Osteoblast (primary cell): Measurements from ENCODE around the gene PLVAP. TPM values are rescaled to one million over a fixed set of nuclear protein-coding genes. Genes with fewer than 3 reads are reported as not detected.

ENCODE experiments used
- DNase-seq: peaks from one replicate; pipeline ENCODE4 v3.0.0; 2011; ENCODE audit warnings: low spot score, mixed read lengths; ENCODE audit not compliant: insufficient read length; ENCODE audit errors: missing footprints
- H2AFZ ChIP-seq: 2 replicates; pipeline ENCODE4 v1.6.0; 2011; ENCODE audit warnings: mild to moderate bottlenecking, low read length
- H3K27ac ChIP-seq: 2 replicates; pipeline ENCODE4 v1.5.1; 2011; ENCODE audit warnings: mild to moderate bottlenecking, low read depth, low read length, moderate library complexity
- H3K27me3 ChIP-seq: 2 replicates; pipeline ENCODE4 v1.6.0; 2012; ENCODE audit warnings: mild to moderate bottlenecking, control low read depth, inconsistent platforms, low read length, moderate library complexity; ENCODE audit not compliant: insufficient read depth
- H3K36me3 ChIP-seq: 2 replicates; pipeline ENCODE4 v1.5.1; 2011; ENCODE audit warnings: mild to moderate bottlenecking, low read length, control low read depth, moderate library complexity; ENCODE audit not compliant: insufficient read depth
- H3K4me1 ChIP-seq: 2 replicates; pipeline ENCODE4 v1.5.1; 2011; ENCODE audit warnings: mild to moderate bottlenecking, low read length, control low read depth, moderate library complexity; ENCODE audit not compliant: insufficient read depth
- H3K4me2 ChIP-seq: 2 replicates; pipeline ENCODE4 v1.6.0; 2011; ENCODE audit warnings: mild to moderate bottlenecking, low read length; ENCODE audit not compliant: insufficient read depth
- H3K4me3 ChIP-seq: fragments of 200-600 bp; sonication (generic); 3 replicates; pipeline ENCODE4 v1.5.1; 2012; ENCODE audit warnings: mild to moderate bottlenecking, low read length, inconsistent platforms; ENCODE audit not compliant: insufficient read depth
- H3K79me2 ChIP-seq: 2 replicates; pipeline ENCODE4 v1.6.0; 2012; ENCODE audit warnings: mild to moderate bottlenecking, low read length, control low read depth, inconsistent platforms; ENCODE audit not compliant: insufficient read depth
- H3K9me3 ChIP-seq: 2 replicates; pipeline ENCODE4 v1.5.1; 2011; ENCODE audit warnings: low read depth, low read length, control low read depth
- H4K20me1 ChIP-seq: 2 replicates; pipeline ENCODE4 v1.6.0; 2012; ENCODE audit warnings: mild to moderate bottlenecking, low read length, control low read depth; ENCODE audit not compliant: insufficient read depth
- total RNA-seq: library from RNA; depleted of rRNA; stranded (reverse); fragments of >200 nt; gene quantifications from 2 replicates; pipeline ENCODE4 v1.2.3, GENCODE V29; 2012
- TF ChIP-seq, protein P1 (sequence below): IDR thresholded peaks from 2 replicates; pipeline ENCODE4 v1.5.1; 2011; ENCODE audit warnings: mild to moderate bottlenecking, low read depth, low read length, moderate library complexity; ENCODE audit errors: extremely low read depth

PLVAP gene
- total RNA-seq, 1 donor = not detected

DNA sequence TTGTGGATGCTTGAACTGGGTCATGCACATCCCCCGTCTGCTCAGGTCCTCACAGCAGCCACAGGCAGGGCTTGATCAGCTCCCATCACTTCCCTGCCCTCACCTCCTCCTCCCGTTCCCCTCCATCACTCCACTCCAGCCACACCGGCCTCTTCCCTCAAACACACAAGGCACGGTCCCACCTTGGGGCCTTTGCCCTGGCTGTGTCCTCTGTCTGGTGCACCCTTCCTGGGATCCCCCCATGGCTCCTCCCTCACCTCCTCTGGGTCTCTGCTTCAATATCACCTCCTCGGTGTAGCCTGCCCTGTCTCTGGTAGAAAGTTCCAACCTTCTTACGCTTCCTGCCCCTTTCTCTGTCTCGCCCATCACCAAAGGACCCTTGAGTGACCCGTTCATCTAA, 23.8 kb downstream of the PLVAP start:
- no peak overlapping the region for H3K27ac ChIP-seq
- no peak overlapping the region for H3K4me3 ChIP-seq
- peaks cover 6% of the 10 kb centered on the region for H3K27me3 ChIP-seq
- DNase-seq = peak; percentile 18
- H3K36me3 ChIP-seq = no peaks in the 10 kb centered on the region
- no peak overlapping the region for H3K4me2 ChIP-seq
- no peaks in the 10 kb centered on the region for H3K9me3 ChIP-seq
- peaks cover 5% of the 10 kb centered on the region for H3K4me1 ChIP-seq
- TF ChIP-seq, protein P1, sequence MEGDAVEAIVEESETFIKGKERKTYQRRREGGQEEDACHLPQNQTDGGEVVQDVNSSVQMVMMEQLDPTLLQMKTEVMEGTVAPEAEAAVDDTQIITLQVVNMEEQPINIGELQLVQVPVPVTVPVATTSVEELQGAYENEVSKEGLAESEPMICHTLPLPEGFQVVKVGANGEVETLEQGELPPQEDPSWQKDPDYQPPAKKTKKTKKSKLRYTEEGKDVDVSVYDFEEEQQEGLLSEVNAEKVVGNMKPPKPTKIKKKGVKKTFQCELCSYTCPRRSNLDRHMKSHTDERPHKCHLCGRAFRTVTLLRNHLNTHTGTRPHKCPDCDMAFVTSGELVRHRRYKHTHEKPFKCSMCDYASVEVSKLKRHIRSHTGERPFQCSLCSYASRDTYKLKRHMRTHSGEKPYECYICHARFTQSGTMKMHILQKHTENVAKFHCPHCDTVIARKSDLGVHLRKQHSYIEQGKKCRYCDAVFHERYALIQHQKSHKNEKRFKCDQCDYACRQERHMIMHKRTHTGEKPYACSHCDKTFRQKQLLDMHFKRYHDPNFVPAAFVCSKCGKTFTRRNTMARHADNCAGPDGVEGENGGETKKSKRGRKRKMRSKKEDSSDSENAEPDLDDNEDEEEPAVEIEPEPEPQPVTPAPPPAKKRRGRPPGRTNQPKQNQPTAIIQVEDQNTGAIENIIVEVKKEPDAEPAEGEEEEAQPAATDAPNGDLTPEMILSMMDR = no peak
- H2AFZ ChIP-seq = no peak overlapping the region
- no peaks in the 10 kb centered on the region for H3K79me2 ChIP-seq
- H4K20me1 ChIP-seq = no peaks in the 10 kb centered on the region

DNA sequence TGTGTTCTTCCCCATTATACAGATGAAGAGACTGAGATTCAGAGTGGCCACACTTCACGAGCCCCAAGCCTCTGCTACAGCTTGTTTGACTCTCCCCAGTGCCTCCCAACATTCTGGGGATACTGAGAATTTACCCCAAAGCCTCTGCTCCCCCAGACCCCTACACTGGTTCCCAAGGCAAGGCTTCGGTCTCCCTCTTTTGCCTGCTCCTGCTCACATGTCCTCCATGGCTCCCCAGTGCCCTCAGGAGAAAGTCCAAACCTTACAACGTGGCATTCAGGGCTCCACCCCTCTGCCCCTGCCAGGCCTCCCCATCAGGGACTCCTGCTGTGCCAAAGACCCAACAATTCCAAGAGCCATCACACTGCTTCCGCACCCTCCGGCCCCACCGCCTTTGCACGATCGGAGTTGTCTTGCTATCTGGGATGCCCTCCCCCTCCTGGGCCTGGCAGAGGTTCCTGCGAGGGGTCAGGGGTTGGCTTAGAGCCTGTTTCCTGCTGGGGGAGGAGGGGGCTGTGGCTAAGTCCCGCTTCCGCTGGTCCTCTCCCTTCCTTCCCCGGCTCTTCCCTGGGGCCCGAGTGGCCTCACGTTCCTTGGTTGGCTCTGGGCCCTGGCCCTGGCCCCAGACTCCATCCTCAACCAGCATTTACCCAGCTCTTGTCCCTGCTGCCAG, 24.4 kb downstream of the PLVAP start:
- peak; percentile 17 for DNase-seq
- Histone ChIP-seq H3K4me1 (peaks cover 6% of the 10 kb centered on the region), H4K20me1 (no peaks in the 10 kb centered on the region), H3K4me2 (no peak overlapping the region), H3K79me2 (no peaks in the 10 kb centered on the region), H2AFZ (peak overlapping the region; percentile 25), H3K9me3 (no peaks in the 10 kb centered on the region), H3K27me3 (peaks cover 6% of the 10 kb centered on the region), H3K36me3 (no peaks in the 10 kb centered on the region), H3K4me3 (no peak overlapping the region), H3K27ac (no peak overlapping the region)
- TF ChIP-seq, protein P1 = no peak

- TF ChIP-seq, protein P1 = no peak
- Histone ChIP-seq H3K79me2 (no peaks in the 10 kb centered on the region), H3K36me3 (no peaks in the 10 kb centered on the region), H3K4me3 (no peak overlapping the region), H3K9me3 (no peaks in the 10 kb centered on the region), H3K4me1 (peaks cover 10% of the 10 kb centered on the region), H3K27ac (no peak overlapping the region), H3K4me2 (no peak overlapping the region), H2AFZ (no peak overlapping the region), H3K27me3 (peaks cover 6% of the 10 kb centered on the region), H4K20me1 (no peaks in the 10 kb centered on the region)
- DNase-seq = peak; percentile 47
Observed at GRCh38 chr19:17351815-17352435, 25.2 kb downstream of the PLVAP start.

DNA sequence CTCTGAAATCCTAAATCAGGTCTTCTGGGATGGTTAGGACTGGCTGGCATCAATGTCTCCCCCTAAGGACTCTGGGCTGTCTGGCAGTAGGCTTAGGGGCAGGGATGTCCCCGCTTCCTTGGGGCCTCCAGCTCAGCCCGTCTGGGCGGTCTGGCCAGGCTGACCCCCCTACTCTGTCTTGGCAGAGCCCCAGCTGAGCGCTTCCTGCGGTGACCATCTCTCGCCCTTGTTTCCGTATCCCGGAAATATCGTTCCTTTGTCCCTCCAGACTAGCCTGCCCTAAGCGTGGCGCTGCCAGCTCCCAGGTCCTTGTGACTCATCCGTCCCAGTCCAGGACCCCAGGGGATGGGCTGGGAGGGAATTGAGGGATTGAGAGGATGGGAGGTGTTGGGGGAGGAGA, 28.4 kb downstream of the PLVAP start:
- peak overlapping the region; percentile 75 for H3K4me2 ChIP-seq
- no peaks in the 10 kb centered on the region for H3K79me2 ChIP-seq
- H3K9me3 ChIP-seq = no peaks in the 10 kb centered on the region
- TF ChIP-seq, protein P1 = no peak
- H3K27ac ChIP-seq = no peak overlapping the region
- peaks cover 10% of the 10 kb centered on the region for H3K4me1 ChIP-seq
- DNase-seq = peak; percentile 92
- H3K36me3 ChIP-seq = no peaks in the 10 kb centered on the region
- peaks cover 6% of the 10 kb centered on the region for H3K27me3 ChIP-seq
- peak overlapping the region; percentile 63 for H3K4me3 ChIP-seq
- peak overlapping the region; percentile 93 for H2AFZ ChIP-seq
- H4K20me1 ChIP-seq = no peaks in the 10 kb centered on the region
